ENCODE data around the gene EIF4EBP2. TPM values are rescaled to one million over a fixed set of nuclear protein-coding genes. Genes with fewer than 3 reads are reported as not detected.
A peak's percentile ranks its signal among the peaks of the same experiment; 100 is the strongest.

Gene EIF4EBP2
- total RNA-seq, 1 experiment from 2014 or later = 112 TPM

GRCh38 chr10:70433581-70434280, 29.8 kb downstream of the EIF4EBP2 start (continued):
- TF ChIP-seq CREB1 (CRISPR knock-in tag; IDR thresholded peaks at IDR 0.05) = no peak
- TF ChIP-seq ZNF232 (CRISPR knock-in tag; IDR thresholded peaks at IDR 0.05) = no peak
- TF ChIP-seq E2F4 (CRISPR knock-in tag; IDR thresholded peaks at IDR 0.05; ENCODE audit: borderline replicate concordance, low read depth) = no peak
- no peak for TF ChIP-seq USF2 (CRISPR knock-in tag; IDR thresholded peaks at IDR 0.05)
- no peak for TF ChIP-seq ZNF396 (CRISPR knock-in tag; IDR thresholded peaks at IDR 0.05; ENCODE audit: borderline replicate concordance)
- no peak for TF ChIP-seq RELA (CRISPR knock-in tag; IDR thresholded peaks at IDR 0.05; ENCODE audit: borderline replicate concordance)
- TF ChIP-seq ESRRA (CRISPR knock-in tag; IDR thresholded peaks at IDR 0.05; ENCODE audit: borderline replicate concordance) = no peak
- no peak for TF ChIP-seq HMGXB4 (CRISPR knock-in tag; IDR thresholded peaks at IDR 0.05)
- TF ChIP-seq TEAD1 (CRISPR knock-in tag; IDR thresholded peaks at IDR 0.05) = no peak
- no peak for TF ChIP-seq HMGA2 (CRISPR knock-in tag; IDR thresholded peaks at IDR 0.05)

- no peak for DNase-seq (ENCODE audit: low spot score)
- H3K9me3 Mint-ChIP-seq = no peaks in the 10 kb centered on the region
- TF ChIP-seq FOXP4 (CRISPR knock-in tag; IDR thresholded peaks at IDR 0.05) (no peak), GRHL2 (CRISPR knock-in tag; IDR thresholded peaks at IDR 0.05; ENCODE audit: insufficient replicate concordance, severe bottlenecking) (no peak), ZNF396 (CRISPR knock-in tag; IDR thresholded peaks at IDR 0.05; ENCODE audit: borderline replicate concordance) (no peak)
- CTCF ChIA-PET = interaction anchor here (0.9 to 1.5 kb wide), 2 partner anchors 26 to 171 kb away, joined by 3 to 4 read pairs; no protein-coding TSS in a partner anchor
- no peak for ATAC-seq
- H3K4me3 Mint-ChIP-seq = no peak overlapping the region
- H3K27me3 Mint-ChIP-seq (ENCODE audit: low read depth) = peaks cover 13% of the 10 kb centered on the region
- H3K4me1 Mint-ChIP-seq = peaks cover 39% of the 10 kb centered on the region
- no peak overlapping the region; the same call in 1 of the 2 replicates for H3K27ac Mint-ChIP-seq
- H3K36me3 Mint-ChIP-seq = peaks cover 40% of the 10 kb centered on the region
- POLR2A ChIA-PET = no interaction called here
These were observed 31.5 kb downstream of the EIF4EBP2 start for GRCh38 chr10:70435241-70436085.

- H3K4me1 Mint-ChIP-seq = peaks cover 54% of the 10 kb centered on the region
- H3K9me3 Mint-ChIP-seq = no peaks in the 10 kb centered on the region
- no peak overlapping the region for H3K4me3 Mint-ChIP-seq
- H3K27ac Mint-ChIP-seq = no peak overlapping the region
- peaks cover 19% of the 10 kb centered on the region for H3K27me3 Mint-ChIP-seq (ENCODE audit: low read depth)
- DNase-seq (ENCODE audit: low spot score) (peak; percentile 34), ATAC-seq (peak; percentile 4; the same call in 1 of the 2 replicates)
- CTCF ChIA-PET = interaction anchor here (0.6 to 1.5 kb wide), 15 partner anchors 8 to 147 kb away, joined by 3 to 10 read pairs (median 3); partner anchors contain the start of genes EIF4EBP2 and PALD1
- POLR2A ChIA-PET = no interaction called here
- H3K36me3 Mint-ChIP-seq = peaks cover 30% of the 10 kb centered on the region
- no peak for TF ChIP-seq MXD4 (CRISPR knock-in tag; IDR thresholded peaks at IDR 0.05; ENCODE audit: borderline replicate concordance)
- TF ChIP-seq AFF4 (CRISPR knock-in tag; IDR thresholded peaks at IDR 0.05; ENCODE audit: borderline replicate concordance) = no peak
- TF ChIP-seq USF1 (CRISPR knock-in tag; IDR thresholded peaks at IDR 0.05) = no peak
- TF ChIP-seq ERG (CRISPR knock-in tag; IDR thresholded peaks at IDR 0.05) = no peak
- no peak for TF ChIP-seq JAZF1 (CRISPR knock-in tag; IDR thresholded peaks at IDR 0.05)
- no peak for TF ChIP-seq JUN (CRISPR knock-in tag; IDR thresholded peaks at IDR 0.05)
- TF ChIP-seq HMGA2 (CRISPR knock-in tag; IDR thresholded peaks at IDR 0.05) = no peak
These were observed 33.8 kb downstream of the EIF4EBP2 start for GRCh38 chr10:70437721-70438120.
